ENCODE results near the gene ALDOA.
"Not testable (repeated sequence)": the region's sequence is repeated elsewhere in the genome, so short reads cannot be mapped to it uniquely, and the experiment has no call there.

ALDOA gene

DNA sequence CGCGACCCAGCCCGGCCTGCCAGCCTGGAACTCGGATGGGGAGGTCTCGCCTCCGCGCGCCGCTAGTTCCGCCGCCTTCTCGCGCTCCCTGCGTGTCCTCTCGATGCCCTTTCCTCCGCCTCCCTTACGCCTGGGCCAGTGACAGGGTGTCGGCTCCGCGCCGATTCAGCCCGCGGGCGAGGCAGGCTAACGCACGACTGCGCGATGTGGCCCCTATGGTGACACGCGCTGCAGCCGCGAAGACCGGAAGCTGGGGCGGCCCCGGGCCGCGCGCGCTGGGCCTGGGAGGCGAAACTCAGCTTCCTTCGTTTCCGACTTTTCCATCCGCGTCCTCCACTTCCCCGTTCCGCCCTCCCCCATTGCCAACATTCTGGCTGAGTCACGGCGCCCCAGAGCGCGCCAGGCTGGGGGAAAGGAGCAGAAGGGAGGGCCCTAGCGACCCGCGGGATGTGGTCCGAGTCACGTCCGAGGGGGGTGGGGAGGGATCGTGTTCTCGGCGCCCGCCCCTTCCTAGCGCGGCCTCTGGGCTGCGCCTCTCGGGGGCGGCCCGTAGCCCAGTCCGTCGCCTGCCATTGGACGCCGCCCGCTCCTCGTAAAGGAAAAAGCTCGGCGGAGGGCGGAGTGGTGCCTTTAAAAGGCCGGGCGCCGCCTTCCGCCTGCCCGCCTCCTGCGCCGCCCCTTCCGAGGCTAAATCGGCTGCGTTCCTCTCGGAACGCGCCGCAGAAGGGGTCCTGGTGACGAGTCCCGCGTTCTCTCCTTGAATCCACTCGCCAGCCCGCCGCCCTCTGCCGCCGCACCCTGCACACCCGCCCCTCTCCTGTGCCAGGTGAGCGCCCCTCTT, at the start of gene ALDOA:
ALDOA (plus strand) TSS at position 659 of the 841 bp plus-strand sequence. CDS start 1,138 bp downstream, outside the sequence.
- FAIRE-seq: peak; percentile 78

DNA sequence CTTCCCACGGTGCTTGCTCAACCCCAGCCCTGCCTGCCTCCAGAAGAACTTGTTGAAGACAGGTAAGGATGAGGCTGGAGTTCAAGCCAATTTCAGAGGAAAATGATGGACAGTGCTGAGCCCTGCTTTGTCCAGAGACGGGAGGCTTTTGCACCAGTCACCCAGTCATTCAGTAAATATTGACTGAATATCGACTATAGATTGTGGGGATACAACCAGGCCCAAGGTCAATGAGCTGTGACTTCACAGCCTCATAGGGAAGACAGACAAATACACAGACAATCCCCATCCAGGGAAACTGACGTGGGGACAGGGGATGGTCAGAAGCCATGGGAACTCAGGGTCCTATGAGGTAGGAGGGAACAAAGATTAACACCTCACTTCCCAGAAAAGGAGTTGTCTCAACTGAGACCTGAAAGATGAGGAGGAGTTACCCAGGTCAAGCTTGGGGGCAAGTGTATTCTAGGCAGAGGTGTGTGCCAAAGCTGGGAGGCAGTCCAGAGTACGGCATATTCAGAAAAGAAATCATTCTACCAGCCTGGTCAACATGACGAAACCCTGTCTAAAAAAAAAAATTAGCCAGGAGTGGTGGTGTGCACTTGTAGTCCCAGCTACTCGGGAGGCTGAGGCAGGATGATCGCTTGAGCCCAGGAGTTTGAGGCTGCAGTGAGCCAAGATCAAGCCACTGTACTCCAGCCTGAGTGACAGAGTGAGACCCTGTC, 48.8 kb upstream of the ALDOA start:
- no peak for FAIRE-seq
- no peak for DNase-seq (ENCODE audit: insufficient read length, low spot score)

More for the DNA sequence above, at the start of gene ALDOA:
- peak; percentile 84 for DNase-seq (ENCODE audit: insufficient read length, low spot score)

DNA sequence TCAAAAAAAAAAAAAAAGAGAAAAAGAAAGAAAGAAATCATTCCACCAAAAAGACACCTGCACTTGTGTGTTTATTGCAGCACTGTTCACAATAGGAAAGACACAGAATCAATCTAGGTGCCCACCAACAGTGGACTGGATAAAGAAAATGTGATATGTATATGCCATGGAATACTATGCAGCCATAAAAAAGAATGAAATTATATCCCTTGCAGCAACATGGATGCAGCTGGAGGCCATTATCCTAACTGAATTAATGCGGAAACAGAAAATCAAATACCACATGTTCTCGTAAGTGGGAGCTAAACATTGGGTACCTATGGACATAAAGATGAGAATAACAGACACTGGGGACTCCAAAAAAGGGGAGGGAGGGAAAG, 48.3 kb upstream of the ALDOA start:
- DNase-seq (ENCODE audit: insufficient read length, low spot score) (no peak), FAIRE-seq (no peak)

DNA sequence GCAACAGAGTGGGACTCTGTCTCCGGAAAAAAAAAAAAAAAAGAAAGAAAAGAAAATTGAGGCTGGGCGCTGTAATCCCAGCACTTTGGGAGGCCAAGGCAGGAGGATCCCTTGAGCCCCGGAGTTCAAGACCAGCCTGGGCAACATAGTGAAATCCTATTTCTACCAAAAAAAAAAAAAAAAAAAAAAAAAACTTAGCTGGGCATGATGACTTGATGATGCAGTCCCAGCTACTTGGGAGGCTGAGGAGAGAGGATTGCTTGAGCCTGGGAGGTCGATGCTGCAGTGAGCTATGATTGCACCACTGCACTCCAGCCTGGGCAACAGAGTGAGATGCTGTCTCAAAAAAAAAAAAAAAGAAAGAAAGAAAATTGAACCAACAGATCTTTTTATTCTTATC, 47.6 kb upstream of the ALDOA start:
- DNase-seq (ENCODE audit: insufficient read length, low spot score); FAIRE-seq: not testable (repeated sequence)

GRCh38 chr16:30018731-30019158, 46.8 kb upstream of the ALDOA start:
- FAIRE-seq (no peak), DNase-seq (ENCODE audit: insufficient read length, low spot score) (no peak)

DNA sequence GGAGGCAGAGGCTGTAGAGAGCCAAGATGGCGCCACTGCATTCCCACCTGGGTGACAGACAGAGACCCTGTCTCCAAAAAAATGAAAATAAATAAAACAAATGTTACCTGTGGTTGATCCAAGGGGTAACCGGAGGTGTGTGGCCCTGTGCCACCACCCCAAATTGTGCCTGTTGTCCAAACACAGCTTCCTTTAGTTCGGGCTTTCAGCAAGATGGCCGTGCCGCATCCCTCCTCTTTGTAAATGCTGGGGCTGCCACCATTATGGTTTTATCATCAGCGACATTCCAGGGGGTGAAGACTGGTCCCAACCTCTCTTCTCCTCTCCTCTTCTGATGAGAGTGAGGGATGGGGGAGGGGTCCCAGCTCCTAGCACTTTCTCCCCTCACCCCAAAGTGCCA, 42.7 kb upstream of the ALDOA start, which contains the start of gene C16orf92:
C16orf92 (plus strand) TSS at position 312 of the 400 bp plus-strand sequence. CDS start 143 bp downstream, outside the sequence.
- no peak for DNase-seq (ENCODE audit: insufficient read length, low spot score)
- no peak for FAIRE-seq

DNA sequence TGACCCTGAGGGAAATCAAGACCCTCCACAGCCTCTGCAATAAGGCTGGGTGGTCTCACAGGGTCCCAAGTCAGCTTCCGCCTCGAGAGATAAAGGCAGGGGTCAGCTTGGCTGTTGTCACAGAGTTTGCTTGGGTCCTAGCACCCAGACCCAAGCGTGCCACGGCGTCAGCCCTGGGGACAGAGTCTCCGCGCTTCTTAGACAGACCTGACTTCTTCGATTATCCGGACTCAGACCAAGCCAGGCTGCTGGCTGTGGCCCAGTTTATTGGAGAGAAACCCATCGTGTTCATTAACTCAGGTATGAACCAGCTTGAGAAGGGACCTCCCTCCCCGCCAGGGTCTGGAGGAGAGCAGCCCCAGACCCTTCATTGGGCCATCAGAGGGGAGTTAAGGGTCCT, 42.0 kb upstream of the ALDOA start:
- no peak for DNase-seq (ENCODE audit: insufficient read length, low spot score)
- no peak for FAIRE-seq

DNA sequence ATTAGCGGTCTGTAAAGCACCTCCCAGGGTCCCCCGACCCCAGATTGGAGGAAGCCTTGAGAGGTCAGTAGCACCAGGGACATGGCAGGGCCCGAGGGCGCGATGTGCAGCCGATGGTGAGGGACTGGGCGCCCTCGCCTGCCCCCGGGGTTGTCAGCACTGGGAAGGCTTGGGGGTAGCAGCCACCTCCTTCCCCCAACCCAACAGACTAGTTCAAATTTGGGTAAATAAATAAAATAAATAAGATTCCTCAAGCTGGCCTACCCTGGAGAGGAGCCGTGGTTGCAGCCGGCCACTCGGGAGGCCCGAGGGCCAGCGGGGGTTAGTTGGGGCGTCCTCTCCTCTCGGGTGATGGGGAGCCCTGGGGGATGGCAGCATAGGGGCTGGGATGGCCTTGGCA, 41.1 kb upstream of the ALDOA start:
- DNase-seq (ENCODE audit: insufficient read length, low spot score): no peak
- no peak for FAIRE-seq

- DNase-seq (ENCODE audit: insufficient read length, low spot score) (no peak), FAIRE-seq (no peak)
Observed at GRCh38 chr16:30025156-30025555, 40.4 kb upstream of the ALDOA start.

- no peak for FAIRE-seq
- DNase-seq (ENCODE audit: insufficient read length, low spot score): no peak
Observed at GRCh38 chr16:30025574-30025973, 40.0 kb upstream of the ALDOA start.

DNA sequence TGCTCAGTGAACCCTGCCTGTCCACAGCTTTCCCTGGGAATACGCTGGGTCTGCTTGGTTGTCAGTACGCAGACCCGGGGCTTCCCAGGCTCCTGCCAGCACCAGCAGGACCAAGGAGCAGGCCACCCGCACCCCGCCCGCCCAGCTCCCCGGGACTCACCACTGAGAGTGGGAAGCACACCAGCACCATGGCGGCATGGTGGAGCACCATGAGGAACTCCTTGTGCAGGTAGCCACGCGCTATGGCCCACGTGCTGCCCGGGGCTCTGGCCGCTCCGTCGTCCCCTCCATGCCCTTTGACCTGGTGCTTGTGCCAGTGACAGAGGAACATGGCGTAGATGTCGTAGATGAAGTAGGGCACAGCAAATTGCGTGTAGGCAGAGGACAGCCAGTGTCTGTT, 39.1 kb upstream of the ALDOA start:
- no peak for DNase-seq (ENCODE audit: insufficient read length, low spot score)
- FAIRE-seq: no peak

DNA sequence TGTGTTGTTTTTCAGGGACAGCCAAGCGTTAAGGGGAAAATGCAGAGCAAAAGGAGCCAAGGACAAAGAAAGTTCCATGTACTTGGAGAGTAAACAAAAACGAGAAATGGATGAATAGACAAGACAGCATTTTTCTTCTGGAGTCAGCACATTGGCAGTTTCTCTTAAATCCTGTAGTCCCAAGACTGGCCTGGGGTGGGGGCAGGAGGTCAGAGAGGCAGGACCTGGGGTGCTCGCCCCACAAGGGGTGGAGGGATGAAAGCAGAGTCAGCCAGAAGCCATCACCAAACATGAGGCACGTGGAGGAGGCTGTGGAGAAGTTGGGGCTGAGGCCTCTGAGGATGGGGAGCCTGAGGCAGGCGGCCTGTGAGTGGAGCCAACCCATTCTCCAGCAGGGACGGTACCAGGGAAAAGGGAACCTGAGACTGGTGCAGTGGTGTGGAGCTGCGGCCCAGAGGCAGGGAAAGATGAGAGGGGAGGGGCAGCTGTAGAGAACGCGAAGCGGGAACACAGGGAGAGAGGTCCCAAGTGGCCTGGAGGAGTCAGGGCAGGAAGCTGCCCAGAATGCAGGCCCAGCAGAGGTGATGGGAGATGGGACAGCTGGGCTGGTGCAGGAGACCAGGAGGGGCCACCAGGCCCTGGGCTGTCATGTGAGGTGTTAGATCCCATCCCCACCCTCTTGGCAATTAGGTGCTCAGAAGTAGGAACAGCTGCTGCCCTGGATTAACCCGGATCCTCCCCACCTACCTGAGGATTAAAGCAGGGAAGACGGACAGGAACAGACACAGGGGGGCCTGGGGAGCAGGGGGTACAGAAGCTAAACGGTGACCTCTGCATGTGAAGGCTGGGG, 37.7 kb upstream of the ALDOA start:
- no peak for FAIRE-seq
- no peak for DNase-seq (ENCODE audit: insufficient read length, low spot score)

GRCh38 chr16:30028438-30029076, 37.0 kb upstream of the ALDOA start:
- no peak for DNase-seq (ENCODE audit: insufficient read length, low spot score)
- no peak for FAIRE-seq

DNA sequence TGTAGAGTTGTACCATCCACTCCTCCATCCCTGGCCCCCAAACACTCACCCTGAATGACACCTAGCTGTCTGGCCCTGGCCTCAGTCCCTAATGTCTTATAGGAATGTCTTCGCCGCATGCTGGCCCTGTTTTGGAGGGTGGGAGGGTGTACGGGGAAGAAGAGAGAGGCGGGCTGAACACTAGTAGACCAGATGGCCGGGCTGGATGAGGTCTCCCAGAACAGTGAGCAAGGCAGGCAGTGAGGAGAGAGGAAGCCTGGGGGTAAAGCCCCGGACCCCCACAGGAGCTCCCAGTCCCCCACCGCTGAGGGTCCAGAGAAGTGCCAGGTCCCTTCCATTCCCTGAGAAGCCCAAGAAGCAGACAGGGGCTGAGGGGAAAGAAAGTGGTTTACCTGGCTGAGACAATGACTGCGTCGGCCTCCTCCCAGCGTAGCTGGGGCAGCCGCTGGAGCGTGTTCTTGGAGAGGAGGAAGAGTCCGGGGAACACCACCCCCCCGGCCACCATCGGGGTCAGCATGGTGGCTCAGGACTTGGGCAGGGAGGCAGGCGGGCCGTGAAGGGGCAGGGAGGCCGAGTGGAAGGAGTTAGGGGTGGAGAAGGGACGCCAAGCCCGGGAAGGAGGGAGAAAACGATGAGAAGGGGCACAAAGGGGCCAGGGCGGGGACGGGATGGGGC, 35.4 kb upstream of the ALDOA start:
- DNase-seq (ENCODE audit: insufficient read length, low spot score): no peak
- FAIRE-seq: no peak

DNA sequence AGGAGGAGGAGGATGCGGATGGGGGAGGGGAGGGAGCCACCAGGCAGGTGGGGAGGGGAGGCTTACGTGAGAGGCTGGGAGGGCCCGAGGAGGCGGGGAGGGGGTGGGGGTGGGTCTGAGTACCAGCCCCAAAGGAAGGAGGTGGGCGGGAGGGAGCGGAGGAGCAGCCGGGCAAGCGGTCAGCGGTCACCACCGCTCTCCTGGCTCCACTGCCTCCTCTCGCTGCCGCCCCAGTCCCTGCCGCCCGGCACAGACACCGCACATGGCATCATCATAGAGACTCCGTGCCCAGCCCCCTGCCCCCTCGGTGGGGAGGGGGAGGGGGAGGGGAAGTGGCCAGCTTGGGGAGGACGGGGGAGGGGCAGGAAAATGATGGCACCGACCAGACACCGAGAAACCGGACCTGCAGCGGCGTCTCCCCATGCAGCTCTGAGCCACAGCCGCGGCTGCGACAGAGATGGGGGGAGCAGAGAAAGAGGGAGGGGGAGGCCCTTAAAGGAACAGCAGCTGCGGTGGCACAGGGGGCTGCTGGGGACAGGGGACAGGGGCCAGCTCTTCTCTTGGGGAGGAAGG, 34.6 kb upstream of the ALDOA start, which contains the start of gene TLCD3B:
TLCD3B (minus strand) TSS at position 431 of the 573 bp plus-strand sequence. CDS start 744 bp downstream, outside the sequence.
- no peak for DNase-seq (ENCODE audit: insufficient read length, low spot score)
- no peak for FAIRE-seq

DNA sequence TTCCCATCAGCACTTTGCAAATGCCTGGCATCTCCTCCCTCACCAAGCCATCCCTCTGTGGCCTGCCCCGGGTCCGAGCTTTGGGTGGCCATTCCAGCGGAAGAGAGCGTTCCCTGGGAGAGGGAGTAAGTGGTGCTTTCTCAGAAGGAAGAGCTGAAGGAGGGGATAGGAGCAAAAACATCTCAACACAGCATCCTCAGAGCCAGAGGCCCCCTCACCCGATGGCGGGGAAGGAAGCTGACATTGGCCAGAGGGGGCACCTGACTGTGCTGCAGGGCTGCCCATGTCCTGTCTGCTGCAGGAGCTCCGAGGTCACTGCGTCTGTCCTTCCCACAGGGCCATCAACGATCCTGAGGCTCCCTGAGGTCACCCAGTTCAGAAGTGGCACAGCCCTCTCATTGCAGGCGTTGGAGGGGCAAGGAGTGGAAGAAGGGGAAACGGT, 34.1 kb upstream of the ALDOA start:
- no peak for DNase-seq (ENCODE audit: insufficient read length, low spot score)
- FAIRE-seq: no peak

GRCh38 chr16:30032083-30032819, 33.3 kb upstream of the ALDOA start:
- DNase-seq (ENCODE audit: insufficient read length, low spot score) (peak; percentile 78), FAIRE-seq (peak; percentile 96)

DNA sequence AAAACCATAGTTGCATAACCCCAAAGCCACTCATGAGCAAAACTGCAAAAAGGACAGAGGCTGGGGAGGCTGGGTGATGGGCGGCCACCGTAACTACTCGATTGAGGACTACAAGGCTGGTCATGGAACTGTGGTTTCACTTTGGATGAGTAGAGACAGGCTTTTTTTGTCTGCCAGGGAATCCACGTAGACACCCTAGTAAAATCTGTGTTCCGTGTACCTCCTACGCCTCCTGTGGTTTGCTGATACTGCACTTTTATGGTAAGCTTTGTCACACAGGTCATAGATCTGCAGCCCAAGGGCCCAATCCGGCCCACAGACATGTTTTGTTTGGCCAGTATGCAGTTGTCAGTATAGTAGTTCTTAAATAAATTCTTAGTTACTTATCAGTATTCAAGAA, 32.3 kb upstream of the ALDOA start:
- DNase-seq (ENCODE audit: insufficient read length, low spot score): no peak
- no peak for FAIRE-seq

- FAIRE-seq (no peak), DNase-seq (ENCODE audit: insufficient read length, low spot score) (no peak)
Observed at GRCh38 chr16:30040221-30040620, 25.3 kb upstream of the ALDOA start.
